Mesenchymal stem cell (in vitro differentiated cells and primary cell): ENCODE data around the gene DNER.

Experiments
- DNase-seq: peaks from one replicate; pipeline ENCODE4 v3.0.0-alpha.2; 2013
- H2AFZ ChIP-seq: one replicate; pipeline ENCODE4 v1.6.1; 2013; ENCODE audit warnings: low read depth, mild to moderate bottlenecking, control low read depth, inconsistent platforms, low read length, moderate library complexity
- H2AK5ac ChIP-seq: 2 replicates; pipeline ENCODE4 v1.6.1; 2013; ENCODE audit warnings: low read length, moderate library complexity, mild to moderate bottlenecking, inconsistent platforms; ENCODE audit not compliant: severe bottlenecking
- H2BK120ac ChIP-seq: one replicate; pipeline ENCODE4 v1.6.1; 2013; ENCODE audit warnings: low read depth, mild to moderate bottlenecking, inconsistent platforms, low read length, moderate library complexity
- H2BK12ac ChIP-seq, 2 experiments: one replicate each; pipeline ENCODE4 v1.6.1; 2013; ENCODE audit warnings: inconsistent platforms in 2 of 2, low read length in 2 of 2, mild to moderate bottlenecking in 2 of 2, moderate library complexity in 2 of 2, control low read depth in 1 of 2
- H2BK15ac ChIP-seq: one replicate; pipeline ENCODE4 v1.6.1; 2013; ENCODE audit warnings: mild to moderate bottlenecking, low read depth, inconsistent platforms; ENCODE audit not compliant: poor library complexity, severe bottlenecking
- H2BK5ac ChIP-seq: 2 replicates; pipeline ENCODE4 v1.6.1; 2013; ENCODE audit warnings: low read depth, mild to moderate bottlenecking, low read length, control low read depth, inconsistent platforms; ENCODE audit not compliant: poor library complexity, severe bottlenecking
- H3K14ac ChIP-seq, 2 experiments: one replicate each; pipeline ENCODE4 v1.6.1; 2013; ENCODE audit warnings: inconsistent platforms in 2 of 2, low read length in 2 of 2, control low read depth in 1 of 2, mild to moderate bottlenecking in 1 of 2, moderate library complexity in 1 of 2
- H3K18ac ChIP-seq, 2 experiments: one replicate each; pipeline ENCODE4 v1.6.1; 2013; ENCODE audit warnings: inconsistent platforms in 2 of 2, low read length in 2 of 2, control low read depth in 1 of 2, low read depth in 1 of 2, mild to moderate bottlenecking in 1 of 2
- H3K23ac ChIP-seq, 2 experiments: one replicate each; pipeline ENCODE4 v1.6.1; 2013; ENCODE audit warnings: inconsistent platforms in 2 of 2, low read length in 2 of 2, mild to moderate bottlenecking in 2 of 2, moderate library complexity in 2 of 2, control low read depth in 1 of 2
- H3K27ac ChIP-seq: 2 replicates; pipeline ENCODE4 v1.5.1; 2013; ENCODE audit warnings: mild to moderate bottlenecking, moderate library complexity, low read length, control low read depth, inconsistent platforms; ENCODE audit not compliant: poor library complexity, severe bottlenecking
- H3K27me3 ChIP-seq, 2 experiments: 2 replicates each; pipeline versions ENCODE4 v1.6.1 to v1.7.0; 2013; ENCODE audit warnings: low read length in 2 of 2, mild to moderate bottlenecking in 2 of 2, moderate library complexity in 2 of 2, control low read depth in 1 of 2, inconsistent platforms in 1 of 2; ENCODE audit not compliant: control insufficient read depth in 1 of 2, insufficient read depth in 1 of 2
- H3K36me3 ChIP-seq, 2 experiments: 2 replicates each; pipeline versions ENCODE4 v1.6.1 to v1.7.0; 2013; ENCODE audit warnings: low read length in 2 of 2, control low read depth in 1 of 2, inconsistent platforms in 1 of 2, low read depth in 1 of 2, mild to moderate bottlenecking in 1 of 2; ENCODE audit not compliant: insufficient read depth in 2 of 2, control insufficient read depth in 1 of 2
- H3K4ac ChIP-seq, 2 experiments: one replicate each; pipeline ENCODE4 v1.6.1; 2013; ENCODE audit warnings: inconsistent platforms in 2 of 2, low read length in 2 of 2, mild to moderate bottlenecking in 2 of 2, moderate library complexity in 2 of 2, control low read depth in 1 of 2, low read depth in 1 of 2
- H3K4me1 ChIP-seq: 2 replicates; pipeline ENCODE4 v1.6.1; 2013; ENCODE audit warnings: low read depth, low read length, control low read depth; ENCODE audit not compliant: control insufficient read depth, insufficient read depth
- H3K4me2 ChIP-seq: 2 replicates; pipeline ENCODE4 v1.6.1; 2013; ENCODE audit warnings: low read length, mild to moderate bottlenecking, inconsistent platforms; ENCODE audit not compliant: poor library complexity, severe bottlenecking
- H3K4me3 ChIP-seq, 2 experiments: 2 replicates each; pipeline versions ENCODE4 v1.5.1 to v1.7.0; 2013; ENCODE audit warnings: low read length in 2 of 2, mild to moderate bottlenecking in 2 of 2, control low read depth in 1 of 2, low read depth in 1 of 2; ENCODE audit not compliant: insufficient read depth in 1 of 2
- H3K79me1 ChIP-seq: replicated peaks from 2 replicates; pipeline ENCODE4 v1.6.1; 2013; ENCODE audit warnings: mild to moderate bottlenecking, control low read depth, low read length, inconsistent platforms; ENCODE audit not compliant: poor library complexity, severe bottlenecking
- H3K9ac ChIP-seq: 2 replicates; pipeline ENCODE4 v1.7.0; 2013; ENCODE audit warnings: mild to moderate bottlenecking, low read length, moderate library complexity
- H3K9me3 ChIP-seq: 2 replicates; pipeline ENCODE4 v1.7.0; 2013; ENCODE audit warnings: mild to moderate bottlenecking, low read length; ENCODE audit not compliant: control insufficient read depth
- H4K8ac ChIP-seq: one replicate; pipeline ENCODE4 v1.6.1; 2013; ENCODE audit warnings: inconsistent platforms, mild to moderate bottlenecking, low read length, moderate library complexity
- H4K91ac ChIP-seq: one replicate; pipeline ENCODE4 v1.6.1; 2013; ENCODE audit warnings: mild to moderate bottlenecking, low read length, inconsistent platforms
- WGBS: methylation state at CpG from one replicate; pipeline ENCODE4 v1.1.7; 2013; ENCODE audit warnings: mixed read lengths; 5-methylcytosine and 5-hydroxymethylcytosine counted together

The DNER gene

GRCh38 chr2:229451852-229452251, 262.5 kb downstream of the DNER start:
- no peak overlapping the region for H3K18ac ChIP-seq
- no peak overlapping the region for H3K23ac ChIP-seq
- H3K4me1 ChIP-seq = peaks cover 2% of the 10 kb centered on the region
- H2AFZ ChIP-seq = no peak overlapping the region
- H2BK120ac ChIP-seq = no peak overlapping the region
- no peak overlapping the region for H2BK12ac ChIP-seq
- no peak overlapping the region for H3K9ac ChIP-seq
- H4K8ac ChIP-seq = no peak overlapping the region
- H3K9me3 ChIP-seq = no peaks in the 10 kb centered on the region
- no peaks in the 10 kb centered on the region for H3K36me3 ChIP-seq
- no peak overlapping the region for H3K4me3 ChIP-seq
- no peak for DNase-seq
- H4K91ac ChIP-seq = no peak overlapping the region
- H3K79me1 ChIP-seq = no peaks in the 10 kb centered on the region
- H3K4me2 ChIP-seq = no peak overlapping the region
- H2BK5ac ChIP-seq = no peak overlapping the region
- H3K27me3 ChIP-seq = no peaks in the 10 kb centered on the region
- H3K27ac ChIP-seq = no peak overlapping the region
- no CpG with 5 or more reads among the region's 3 CpGs for WGBS
- no peak overlapping the region for H3K4ac ChIP-seq
- no peak overlapping the region for H2AK5ac ChIP-seq
- no peak overlapping the region for H2BK15ac ChIP-seq
- no peak overlapping the region for H3K14ac ChIP-seq

DNA sequence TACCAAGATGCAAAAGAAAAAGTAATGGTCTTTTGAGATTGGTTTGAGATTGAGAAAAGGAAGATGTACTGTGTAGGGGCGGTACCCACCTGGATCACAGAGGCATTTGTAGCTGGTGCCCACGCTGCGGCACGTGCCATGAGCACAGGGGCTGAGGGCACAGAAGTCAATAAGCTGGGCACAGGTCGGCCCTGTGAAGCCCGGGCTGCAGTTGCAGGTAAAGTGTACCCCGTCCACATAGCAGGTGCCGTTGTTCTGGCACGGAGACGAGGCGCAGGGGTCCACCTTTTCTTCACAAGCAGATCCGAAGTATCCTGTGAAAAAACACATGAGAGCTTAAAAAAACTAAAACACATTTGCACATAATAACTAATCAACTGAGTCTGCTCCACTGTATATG, 267.1 kb downstream of the DNER start:
- no peak overlapping the region for H3K23ac ChIP-seq
- WGBS = 87% methylated on average over 12 of the region's 12 CpGs
- H2BK15ac ChIP-seq = no peak overlapping the region
- H3K27me3 ChIP-seq = no peaks in the 10 kb centered on the region
- no peak overlapping the region for H3K9ac ChIP-seq
- no peak overlapping the region for H3K18ac ChIP-seq
- H3K9me3 ChIP-seq = no peaks in the 10 kb centered on the region
- peaks cover 5% of the 10 kb centered on the region for H3K4me1 ChIP-seq
- H3K4ac ChIP-seq = no peak overlapping the region
- no peak overlapping the region for H2AFZ ChIP-seq
- no peak overlapping the region for H4K91ac ChIP-seq
- H3K27ac ChIP-seq = no peak overlapping the region
- no peak overlapping the region for H3K4me2 ChIP-seq
- H3K14ac ChIP-seq = no peak overlapping the region
- no peaks in the 10 kb centered on the region for H3K36me3 ChIP-seq
- H3K4me3 ChIP-seq = no peak overlapping the region
- H4K8ac ChIP-seq = no peak overlapping the region
- H3K79me1 ChIP-seq = no peaks in the 10 kb centered on the region
- peak overlapping the region in 1 of 2 experiments; percentile 33 for H2BK12ac ChIP-seq
- no peak for DNase-seq
- no peak overlapping the region for H2AK5ac ChIP-seq
- H2BK5ac ChIP-seq = no peak overlapping the region
- no peak overlapping the region for H2BK120ac ChIP-seq

DNA sequence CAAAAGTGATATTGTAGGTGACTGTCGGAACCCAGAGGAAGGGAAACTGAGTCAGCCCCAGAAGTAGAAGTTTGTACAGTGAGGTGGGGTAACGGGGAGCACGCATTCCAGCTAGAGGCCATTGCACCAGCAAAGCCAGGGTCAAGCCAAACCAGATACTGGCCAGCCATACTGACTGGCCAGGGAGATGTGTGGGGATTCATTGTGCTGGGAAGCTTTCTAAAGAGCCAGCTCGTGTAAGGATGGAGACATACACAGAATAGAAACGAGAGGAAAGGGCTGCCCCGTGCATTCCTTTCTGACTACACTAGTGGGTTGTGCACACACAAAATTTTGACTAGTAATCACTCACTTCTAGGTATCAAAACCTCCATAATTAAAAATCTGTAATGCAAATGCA, 268.0 kb downstream of the DNER start:
- Histone ChIP-seq H2BK12ac (no peak overlapping the region), H3K18ac (no peak overlapping the region), H3K79me1 (no peaks in the 10 kb centered on the region), H2BK120ac (no peak overlapping the region), H3K4me1 (peaks cover 5% of the 10 kb centered on the region), H2BK15ac (no peak overlapping the region), H3K23ac (no peak overlapping the region), H3K4me3 (peak overlapping the region in 1 of 2 experiments; percentile 61), H3K27ac (no peak overlapping the region), H3K4ac (no peak overlapping the region), H2AFZ (no peak overlapping the region), H3K36me3 (no peaks in the 10 kb centered on the region), H3K9ac (peak overlapping the region; percentile 91), H3K27me3 (no peaks in the 10 kb centered on the region), H4K91ac (no peak overlapping the region), H3K14ac (no peak overlapping the region), H3K9me3 (no peaks in the 10 kb centered on the region), H2BK5ac (no peak overlapping the region), H3K4me2 (no peak overlapping the region), H2AK5ac (no peak overlapping the region), H4K8ac (no peak overlapping the region)
- no peak for DNase-seq
- 83% methylated on average over 3 of the region's 6 CpGs for WGBS

DNA sequence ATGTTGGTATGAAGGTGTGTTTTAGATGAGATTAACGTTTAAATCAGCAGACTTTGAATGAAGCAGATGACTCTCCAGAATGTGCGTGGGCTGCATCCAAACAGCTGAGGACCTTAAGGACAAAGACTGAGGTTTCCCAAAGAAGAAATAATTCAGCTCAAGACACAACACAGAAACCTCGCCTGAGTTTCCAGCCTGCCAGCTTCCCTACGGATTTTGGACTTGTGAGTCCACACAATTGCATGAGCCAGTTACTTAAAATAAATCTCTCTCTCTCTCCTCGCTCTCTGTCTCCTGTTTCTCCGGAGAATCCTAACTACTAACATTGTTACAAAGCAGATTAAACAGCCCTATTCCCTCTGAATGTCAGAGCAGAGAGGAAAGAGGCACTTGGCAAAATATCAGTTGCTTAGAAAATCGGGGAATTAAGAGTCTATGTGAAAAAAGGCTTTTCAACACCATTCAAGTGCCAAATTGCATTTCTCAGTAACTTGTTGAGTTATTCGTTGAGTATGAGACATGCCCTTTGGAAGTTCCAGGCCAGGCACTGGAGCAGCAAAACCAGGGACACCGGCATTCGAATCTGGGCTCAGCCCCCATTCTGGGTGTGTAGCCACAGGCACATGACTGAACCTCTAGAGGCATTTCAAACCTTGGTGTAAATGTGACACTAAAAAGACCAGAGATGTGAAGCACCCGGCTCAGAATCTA, 268.7 kb downstream of the DNER start:
- no peaks in the 10 kb centered on the region for H3K27me3 ChIP-seq
- H2BK120ac ChIP-seq = no peak overlapping the region
- no peak overlapping the region for H4K91ac ChIP-seq
- no peak overlapping the region for H3K4me2 ChIP-seq
- no peak overlapping the region for H3K4ac ChIP-seq
- WGBS = 78% methylated on average over 10 of the region's 11 CpGs
- no peak overlapping the region for H3K14ac ChIP-seq
- peak overlapping the region in 1 of 2 experiments; percentile 2 for H3K18ac ChIP-seq
- no peaks in the 10 kb centered on the region for H3K36me3 ChIP-seq
- H3K9ac ChIP-seq = peak overlapping the region; percentile 91
- H4K8ac ChIP-seq = no peak overlapping the region
- peak; percentile 45 for DNase-seq
- no peak overlapping the region for H2BK15ac ChIP-seq
- H3K23ac ChIP-seq = no peak overlapping the region
- no peak overlapping the region for H2BK12ac ChIP-seq
- H3K4me3 ChIP-seq = peak overlapping the region in 1 of 2 experiments; percentile 61
- H3K4me1 ChIP-seq = peaks cover 5% of the 10 kb centered on the region
- no peak overlapping the region for H3K27ac ChIP-seq
- no peak overlapping the region for H2AK5ac ChIP-seq
- no peak overlapping the region for H2AFZ ChIP-seq
- no peaks in the 10 kb centered on the region for H3K79me1 ChIP-seq
- H3K9me3 ChIP-seq = no peaks in the 10 kb centered on the region
- no peak overlapping the region for H2BK5ac ChIP-seq
